Thyroid gland (tissue), 4 donors: ENCODE measurements around the gene NOTCH4.
"Not testable (repeated sequence)": the region's sequence is repeated elsewhere in the genome, so short reads cannot be mapped to it uniquely, and the experiment has no call there.

Experiments
- POLR2A ChIP-seq, 2 donors: fragments of 450-650 bp; IDR thresholded peaks; one replicate each; pipeline ENCODE4 v1.6.1; 2017; ENCODE audit warnings: antibody characterized with exemption in 2 of 2, mild to moderate bottlenecking in 2 of 2, moderate library complexity in 1 of 2
- TF ChIP-seq, protein P1 (sequence below), 6 experiments: fragments of 200-600 bp in 3 of 6; fragments of 450-650 bp in 3 of 6; sonication (generic) in 3 of 6; IDR thresholded peaks; one replicate each; pipeline ENCODE4 v1.5.1; 2016 to 2019; ENCODE audit warnings: antibody characterized with exemption in 6 of 6, mild to moderate bottlenecking in 2 of 6, inconsistent platforms in 1 of 6, moderate library complexity in 1 of 6

DNA sequence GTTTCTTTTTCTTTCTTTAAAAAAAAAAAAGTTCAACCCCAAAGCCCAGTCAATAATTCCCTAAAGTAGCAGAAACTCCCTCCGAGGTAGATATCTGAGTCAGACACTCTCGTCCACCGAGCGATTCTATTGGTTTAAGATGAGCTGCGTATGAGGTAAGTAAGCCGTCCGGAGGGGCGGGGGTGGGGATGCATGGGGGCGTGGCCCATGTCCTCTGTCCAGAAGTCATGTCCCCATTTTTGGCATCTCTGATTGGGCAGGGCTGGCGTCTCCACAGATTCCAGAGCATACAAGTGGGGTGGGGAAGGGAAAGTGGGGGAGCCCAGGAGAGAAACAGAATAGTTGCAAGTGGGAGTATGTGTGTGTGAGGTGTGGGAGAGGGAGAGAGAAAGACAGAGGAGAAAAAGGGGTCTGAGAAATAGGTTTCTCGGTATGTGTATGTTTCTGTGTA, 38.2 kb downstream of the NOTCH4 start:
- TF ChIP-seq, protein P1, sequence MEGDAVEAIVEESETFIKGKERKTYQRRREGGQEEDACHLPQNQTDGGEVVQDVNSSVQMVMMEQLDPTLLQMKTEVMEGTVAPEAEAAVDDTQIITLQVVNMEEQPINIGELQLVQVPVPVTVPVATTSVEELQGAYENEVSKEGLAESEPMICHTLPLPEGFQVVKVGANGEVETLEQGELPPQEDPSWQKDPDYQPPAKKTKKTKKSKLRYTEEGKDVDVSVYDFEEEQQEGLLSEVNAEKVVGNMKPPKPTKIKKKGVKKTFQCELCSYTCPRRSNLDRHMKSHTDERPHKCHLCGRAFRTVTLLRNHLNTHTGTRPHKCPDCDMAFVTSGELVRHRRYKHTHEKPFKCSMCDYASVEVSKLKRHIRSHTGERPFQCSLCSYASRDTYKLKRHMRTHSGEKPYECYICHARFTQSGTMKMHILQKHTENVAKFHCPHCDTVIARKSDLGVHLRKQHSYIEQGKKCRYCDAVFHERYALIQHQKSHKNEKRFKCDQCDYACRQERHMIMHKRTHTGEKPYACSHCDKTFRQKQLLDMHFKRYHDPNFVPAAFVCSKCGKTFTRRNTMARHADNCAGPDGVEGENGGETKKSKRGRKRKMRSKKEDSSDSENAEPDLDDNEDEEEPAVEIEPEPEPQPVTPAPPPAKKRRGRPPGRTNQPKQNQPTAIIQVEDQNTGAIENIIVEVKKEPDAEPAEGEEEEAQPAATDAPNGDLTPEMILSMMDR (IDR thresholded peaks at IDR 0.05) = not testable (repeated sequence)
- peak in 1 of 2 donors; percentile 69 for TF ChIP-seq POLR2A (IDR thresholded peaks at IDR 0.05)
